Stomach (tissue), 4 donors: Measurements from ENCODE around the gene FAM227B.

ENCODE experiments used
- CTCF ChIP-seq, 7 experiments: fragments of 450-650 bp in 4 of 7; fragments of 200-600 bp in 3 of 7; sonication (generic) in 3 of 7; IDR thresholded peaks; one replicate each; pipeline ENCODE4 v1.5.1; 2016 to 2019; ENCODE audit warnings: antibody characterized with exemption in 7 of 7, control low read depth in 2 of 7, mild to moderate bottlenecking in 1 of 7
- EP300 ChIP-seq: sonication (generic); formaldehyde crosslinking; IDR thresholded peaks from one replicate; pipeline ENCODE4 v1.6.1; 2017; ENCODE audit warnings: antibody characterized with exemption
- POLR2A ChIP-seq, 4 donors: fragments of 450-650 bp; IDR thresholded peaks; one replicate each; pipeline ENCODE4 v1.6.1; 2016; ENCODE audit warnings: antibody characterized with exemption in 4 of 4, control low read depth in 2 of 4, mild to moderate bottlenecking in 1 of 4, moderate library complexity in 1 of 4

GRCh38 chr15:49300856-49301255, 319.8 kb downstream of the FAM227B start:
- TF ChIP-seq CTCF (IDR thresholded peaks at IDR 0.05) (no peak), POLR2A (IDR thresholded peaks at IDR 0.05) (no peak), EP300 (no peak)
